Midbrain (tissue), 1 donor: ENCODE measurements around the gene DNAJB2.
"Not testable (repeated sequence)": the region's sequence is repeated elsewhere in the genome, so short reads cannot be mapped to it uniquely, and the experiment has no call there.

Source experiments
- DNase-seq: peaks from one replicate; lab custom pipeline; 2025; lab: John Stamatoyannopoulos, UW

Gene DNAJB2

GRCh38 chr2:219300022-219300421 is 20.9 kb downstream of the DNAJB2 start:
- DNase-seq = no peak

DNA sequence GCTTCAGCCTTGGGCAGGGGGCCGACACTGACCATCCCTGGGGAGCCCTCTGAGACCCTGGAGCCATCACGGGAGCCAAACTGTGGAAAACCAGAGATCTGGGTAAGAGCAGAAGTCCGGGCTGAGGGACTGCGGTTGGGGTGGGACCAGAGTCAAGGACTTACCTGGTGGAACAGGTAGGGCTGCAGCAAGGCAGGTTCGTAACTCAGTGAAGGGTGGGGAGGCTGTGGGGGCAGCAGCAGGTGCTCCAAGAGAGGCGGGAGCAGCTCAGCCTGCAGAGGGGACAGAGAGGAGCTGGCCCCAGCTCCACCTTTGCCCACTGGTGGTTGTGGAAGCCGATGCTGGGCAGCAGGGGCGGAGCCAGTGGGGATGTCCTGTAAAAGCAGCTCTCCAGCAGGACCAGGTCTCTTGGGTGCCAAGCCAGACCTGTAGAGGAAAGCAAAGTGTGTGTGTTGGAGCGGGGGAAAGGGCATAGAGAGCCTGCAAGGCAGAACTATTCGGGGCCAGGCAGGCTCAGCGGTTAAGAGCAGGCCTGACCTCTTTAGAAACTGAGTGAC is 23.3 kb downstream of the DNAJB2 start:
- no peak for DNase-seq

GRCh38 chr2:219304223-219304622 is 25.1 kb downstream of the DNAJB2 start:
- DNase-seq = no peak

DNA sequence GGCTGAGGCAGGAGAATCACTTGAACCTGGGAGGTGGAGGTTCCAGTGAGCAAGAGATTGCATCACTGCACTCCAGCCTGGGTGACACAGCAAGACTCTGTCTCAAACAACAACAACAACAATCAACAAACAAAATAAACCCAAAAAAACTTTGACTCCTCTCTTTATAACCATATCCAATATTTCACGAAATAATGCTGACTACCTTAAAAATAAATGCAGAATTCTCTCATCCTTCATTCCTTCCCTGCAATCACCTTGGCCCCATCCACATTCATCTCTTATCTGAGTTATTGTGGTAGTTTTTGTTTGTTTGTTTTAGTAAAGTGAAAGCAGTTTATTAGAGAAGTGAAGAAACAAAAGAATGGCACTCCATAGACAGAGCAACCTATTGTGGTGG is 26.9 kb downstream of the DNAJB2 start:
- no peak for DNase-seq

DNA sequence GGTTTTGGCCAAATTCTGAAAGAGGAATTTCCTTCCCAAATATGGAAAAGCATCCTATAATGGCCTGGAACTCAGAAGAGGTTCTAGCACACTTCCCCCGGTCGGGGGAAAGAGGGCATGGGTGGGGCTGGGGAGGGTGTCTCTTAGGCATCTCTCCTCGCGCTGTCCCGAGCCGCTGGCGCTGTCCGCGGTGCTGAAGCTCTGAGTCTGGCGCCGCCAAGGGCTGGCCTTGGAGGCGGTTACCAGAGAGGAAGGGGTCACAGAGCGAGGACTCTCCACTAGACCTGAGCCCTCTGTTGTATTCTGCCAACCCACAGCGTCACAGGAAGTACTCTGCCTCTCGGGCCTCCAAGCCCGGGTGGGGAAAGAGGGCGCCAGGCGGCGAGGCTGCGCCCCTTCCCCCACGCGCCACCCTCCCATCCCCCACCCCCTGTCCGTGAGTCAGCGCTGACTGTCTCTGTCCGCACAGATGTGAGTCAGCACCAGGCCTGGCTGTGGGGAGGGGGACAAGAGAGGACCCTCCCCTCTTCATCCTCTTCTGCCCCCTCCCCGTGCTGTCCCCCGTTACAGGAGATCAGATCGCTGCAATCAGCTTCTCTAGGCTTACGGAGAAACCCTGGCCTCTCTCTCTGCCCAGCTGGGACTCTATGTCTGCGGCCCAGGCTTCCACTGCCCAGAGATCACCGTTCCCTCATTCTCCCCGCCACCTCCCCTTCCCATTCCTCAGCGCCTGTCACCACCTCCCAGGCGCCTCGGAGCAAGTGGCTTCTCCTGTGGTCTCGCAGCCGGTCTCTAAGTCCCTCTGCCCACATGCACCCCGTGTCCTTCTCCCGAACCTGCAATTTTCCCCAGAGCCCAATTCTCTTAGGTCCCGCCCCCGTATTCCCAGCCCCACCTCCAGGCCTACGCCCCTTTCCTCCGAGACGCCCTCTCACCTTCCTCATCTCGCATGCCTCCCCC is 29.3 kb downstream of the DNAJB2 start:
- peak; percentile 46 for DNase-seq

DNA sequence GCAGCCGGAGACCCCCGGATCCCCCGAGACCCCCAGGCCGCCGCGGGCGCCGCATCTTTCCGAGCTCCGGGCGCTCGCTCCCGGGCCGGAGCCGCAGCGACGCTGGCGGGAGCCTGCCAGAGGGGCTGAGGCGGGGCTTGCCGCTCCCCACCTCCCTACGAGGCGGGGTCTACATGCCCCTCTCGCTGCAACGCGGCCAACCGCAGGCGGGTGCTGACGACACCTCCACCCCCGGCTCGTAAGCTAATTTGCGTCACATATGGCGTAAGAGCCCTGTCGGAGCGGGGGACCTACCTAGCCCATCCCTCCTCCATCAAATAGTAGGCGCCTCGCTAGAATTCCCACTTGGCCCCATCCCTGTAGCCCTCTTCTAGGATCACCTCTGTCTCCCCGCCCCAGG is 30.1 kb downstream of the DNAJB2 start, which contains the start of gene PTPRN:
TSS of gene PTPRN (minus strand) at position 124 of the 400 bp plus-strand sequence. CDS start at position 55, 69 bp downstream.
- no peak for DNase-seq

- not testable (repeated sequence) for DNase-seq
Observed at GRCh38 chr2:219312683-219313263, 33.6 kb downstream of the DNAJB2 start.

- no peak for DNase-seq
Observed at GRCh38 chr2:219314804-219315468, 35.8 kb downstream of the DNAJB2 start.

GRCh38 chr2:219323434-219323833 is 44.3 kb downstream of the DNAJB2 start:
- DNase-seq = no peak

DNA sequence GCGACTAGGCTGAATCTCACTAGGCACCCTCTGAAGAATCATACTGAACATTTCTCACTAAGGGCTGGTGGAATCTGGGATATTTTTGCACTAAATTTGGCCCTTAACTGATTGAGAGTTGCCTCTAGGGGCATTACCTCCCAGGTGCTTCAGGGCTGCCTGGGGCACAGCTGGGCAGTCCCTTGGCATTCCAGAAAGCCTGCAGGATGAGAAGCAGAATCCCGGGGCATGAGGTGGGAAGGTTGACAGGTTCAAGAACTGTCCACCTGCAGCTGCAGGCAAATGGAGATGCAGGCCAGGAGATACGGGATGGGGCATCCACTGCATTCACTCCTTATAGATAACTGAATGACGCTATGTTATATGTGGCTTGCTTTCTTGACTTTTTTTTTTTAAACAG is 46.0 kb downstream of the DNAJB2 start:
- no peak for DNase-seq

- no peak for DNase-seq
Observed at GRCh38 chr2:219325657-219326315, 46.6 kb downstream of the DNAJB2 start.

- no peak for DNase-seq
Observed at GRCh38 chr2:219327719-219328118, 48.6 kb downstream of the DNAJB2 start.

- no peak for DNase-seq
Observed at GRCh38 chr2:219331560-219332213, 52.5 kb downstream of the DNAJB2 start.

DNA sequence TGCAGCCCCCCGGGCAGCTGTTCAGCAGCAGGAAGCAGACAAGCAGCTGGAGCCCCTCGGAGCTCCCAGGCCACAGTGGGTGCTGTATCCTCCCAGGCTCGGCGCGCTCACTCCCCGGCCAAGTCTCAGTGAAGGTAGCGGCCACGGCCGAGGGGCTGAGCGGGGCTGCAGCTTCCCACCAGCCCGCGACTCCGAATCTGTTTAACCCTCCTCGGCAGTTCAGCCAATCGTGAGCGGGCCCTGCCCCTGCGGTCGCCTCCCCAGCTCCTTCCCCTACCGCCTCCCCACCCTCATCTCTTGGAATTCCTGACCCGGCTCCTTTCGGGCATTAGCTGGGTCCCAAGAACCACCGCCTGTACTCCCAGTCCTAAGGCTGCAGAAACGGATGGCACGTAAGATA is 53.4 kb downstream of the DNAJB2 start, which contains the start of gene RESP18:
TSS of gene RESP18 (minus strand) at position 203 of the 400 bp plus-strand sequence.
- DNase-seq = no peak

GRCh38 chr2:219334076-219334475 is 54.9 kb downstream of the DNAJB2 start:
- DNase-seq = no peak

DNA sequence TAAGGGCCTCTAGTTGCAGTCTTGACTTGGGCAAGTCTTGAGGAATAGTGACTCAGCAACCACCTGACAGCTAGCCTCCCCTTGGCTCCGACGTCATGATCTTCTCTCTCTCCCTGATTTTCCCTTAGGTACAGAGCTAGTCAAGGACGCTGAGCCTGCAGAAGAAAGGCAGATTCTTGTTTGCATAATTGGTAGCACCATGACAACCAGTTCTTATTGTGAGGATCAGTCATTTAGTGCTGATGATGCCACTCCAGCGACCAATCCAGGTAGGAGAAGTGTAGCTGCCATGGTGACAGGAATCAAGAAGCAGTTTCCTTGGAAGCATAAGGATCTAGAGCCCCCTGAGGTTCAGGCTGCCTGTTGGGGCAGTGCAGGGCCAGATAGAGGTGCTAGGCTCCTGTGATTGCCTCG is 56.2 kb downstream of the DNAJB2 start:
- DNase-seq = no peak
